A673 (cell line): ENCODE data around the gene LGMN.

ENCODE experiments used
- EZH2 ChIP-seq: fragments of 200-600 bp; sonication (generic); IDR thresholded peaks from 2 replicates; pipeline ENCODE4 v1.6.1; 2017; ENCODE audit warnings: borderline replicate concordance, low read depth, mild to moderate bottlenecking, mixed read lengths, antibody characterized with exemption, low read length; ENCODE audit not compliant: poor library complexity, severe bottlenecking
- TF ChIP-seq, protein P1 (sequence below): fragments of 300-800, 200-600 bp; sonication (generic); conservative IDR thresholded peaks from 2 replicates; pipeline ENCODE4 v1.5.1; 2017; ENCODE audit warnings: low read depth, mild to moderate bottlenecking, antibody characterized with exemption, low read length, moderate library complexity, mixed read lengths

- TF ChIP-seq EZH2 = no peak
- TF ChIP-seq, protein P1, sequence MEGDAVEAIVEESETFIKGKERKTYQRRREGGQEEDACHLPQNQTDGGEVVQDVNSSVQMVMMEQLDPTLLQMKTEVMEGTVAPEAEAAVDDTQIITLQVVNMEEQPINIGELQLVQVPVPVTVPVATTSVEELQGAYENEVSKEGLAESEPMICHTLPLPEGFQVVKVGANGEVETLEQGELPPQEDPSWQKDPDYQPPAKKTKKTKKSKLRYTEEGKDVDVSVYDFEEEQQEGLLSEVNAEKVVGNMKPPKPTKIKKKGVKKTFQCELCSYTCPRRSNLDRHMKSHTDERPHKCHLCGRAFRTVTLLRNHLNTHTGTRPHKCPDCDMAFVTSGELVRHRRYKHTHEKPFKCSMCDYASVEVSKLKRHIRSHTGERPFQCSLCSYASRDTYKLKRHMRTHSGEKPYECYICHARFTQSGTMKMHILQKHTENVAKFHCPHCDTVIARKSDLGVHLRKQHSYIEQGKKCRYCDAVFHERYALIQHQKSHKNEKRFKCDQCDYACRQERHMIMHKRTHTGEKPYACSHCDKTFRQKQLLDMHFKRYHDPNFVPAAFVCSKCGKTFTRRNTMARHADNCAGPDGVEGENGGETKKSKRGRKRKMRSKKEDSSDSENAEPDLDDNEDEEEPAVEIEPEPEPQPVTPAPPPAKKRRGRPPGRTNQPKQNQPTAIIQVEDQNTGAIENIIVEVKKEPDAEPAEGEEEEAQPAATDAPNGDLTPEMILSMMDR = peak; percentile 65
These were observed 35.5 kb upstream of the LGMN start for GRCh38 chr14:92783813-92784431.
